ENCODE measurements around the gene DCAF8. TPM values are rescaled to one million over a fixed set of nuclear protein-coding genes. Genes with fewer than 3 reads are reported as not detected.

DCAF8 gene
- total RNA-seq, 1 donor from 2014 or later = 163 TPM

DNA sequence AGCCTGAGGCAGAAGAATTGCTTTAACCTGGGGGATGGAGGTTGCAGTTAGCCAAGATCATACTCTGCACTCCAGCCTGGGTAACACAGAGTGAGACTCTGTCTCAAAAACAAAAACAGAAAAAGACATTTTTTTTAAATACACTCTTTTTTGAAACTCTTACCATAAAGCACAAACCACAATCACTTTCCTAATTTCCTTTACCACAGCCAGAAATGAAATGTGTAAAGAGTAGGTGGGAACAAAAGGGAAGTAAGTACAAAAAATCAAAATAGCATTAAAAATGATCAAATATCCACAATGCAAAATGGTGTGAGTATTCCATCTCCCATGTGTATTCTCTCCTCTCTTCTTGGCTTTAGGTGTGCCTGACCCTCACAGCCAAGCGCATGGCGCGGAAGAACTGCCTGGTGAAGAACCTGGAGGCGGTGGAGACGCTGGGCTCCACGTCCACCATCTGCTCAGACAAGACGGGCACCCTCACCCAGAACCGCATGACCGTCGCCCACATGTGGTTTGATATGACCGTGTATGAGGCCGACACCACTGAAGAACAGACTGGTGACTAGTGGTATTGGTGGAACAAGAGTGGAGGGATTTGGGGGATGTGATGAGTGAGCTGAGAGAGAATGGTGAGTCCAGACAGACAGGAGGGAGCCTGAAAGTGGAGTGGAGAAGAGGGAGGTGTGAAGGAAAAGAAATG is 96.0 kb downstream of the DCAF8 start:
- H3K27me3 Mint-ChIP-seq (ENCODE audit: unreplicated experiment) = peaks cover 29% of the 10 kb centered on the region

More for the DNA sequence above, 96.0 kb downstream of the DCAF8 start:
- Mint-ChIP-seq H3K36me3 (ENCODE audit: unreplicated experiment) (no peaks in the 10 kb centered on the region), H3K9me3 (ENCODE audit: unreplicated experiment) (no peaks in the 10 kb centered on the region), H3K4me1 (ENCODE audit: unreplicated experiment) (peaks cover 31% of the 10 kb centered on the region), H3K4me3 (ENCODE audit: unreplicated experiment) (no peak overlapping the region), H3K27ac (ENCODE audit: unreplicated experiment) (no peak overlapping the region)
- no peak for DNase-seq (ENCODE audit: extremely low spot score, unreplicated experiment)
- TF ChIP-seq, protein P1, sequence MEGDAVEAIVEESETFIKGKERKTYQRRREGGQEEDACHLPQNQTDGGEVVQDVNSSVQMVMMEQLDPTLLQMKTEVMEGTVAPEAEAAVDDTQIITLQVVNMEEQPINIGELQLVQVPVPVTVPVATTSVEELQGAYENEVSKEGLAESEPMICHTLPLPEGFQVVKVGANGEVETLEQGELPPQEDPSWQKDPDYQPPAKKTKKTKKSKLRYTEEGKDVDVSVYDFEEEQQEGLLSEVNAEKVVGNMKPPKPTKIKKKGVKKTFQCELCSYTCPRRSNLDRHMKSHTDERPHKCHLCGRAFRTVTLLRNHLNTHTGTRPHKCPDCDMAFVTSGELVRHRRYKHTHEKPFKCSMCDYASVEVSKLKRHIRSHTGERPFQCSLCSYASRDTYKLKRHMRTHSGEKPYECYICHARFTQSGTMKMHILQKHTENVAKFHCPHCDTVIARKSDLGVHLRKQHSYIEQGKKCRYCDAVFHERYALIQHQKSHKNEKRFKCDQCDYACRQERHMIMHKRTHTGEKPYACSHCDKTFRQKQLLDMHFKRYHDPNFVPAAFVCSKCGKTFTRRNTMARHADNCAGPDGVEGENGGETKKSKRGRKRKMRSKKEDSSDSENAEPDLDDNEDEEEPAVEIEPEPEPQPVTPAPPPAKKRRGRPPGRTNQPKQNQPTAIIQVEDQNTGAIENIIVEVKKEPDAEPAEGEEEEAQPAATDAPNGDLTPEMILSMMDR (IDR thresholded peaks at IDR 0.05) = no peak

Other genes starting within 250 kb of the DCAF8 start
- 7.6 and 7.7 TPM in 2 replicates for gene PIGM, start 230.6 kb downstream of the DCAF8 start, total RNA-seq
- gene KCNJ10, start 192.4 kb downstream of the DCAF8 start, total RNA-seq = not detected in 2 replicates
- gene KCNJ9, start 181.0 kb downstream of the DCAF8 start, total RNA-seq = not detected in 2 replicates
- 24.0 and 26.6 TPM in 2 replicates for gene IGSF8, start 163.9 kb downstream of the DCAF8 start, total RNA-seq
- 8.2 and 8.5 TPM in 2 replicates for gene ATP1A2, start 146.8 kb downstream of the DCAF8 start, total RNA-seq
- not detected in 2 replicates for gene ATP1A4, start 110.9 kb downstream of the DCAF8 start, total RNA-seq
- gene CASQ1, start 72.0 kb downstream of the DCAF8 start, total RNA-seq = not detected in 2 replicates
- gene PEA15, start 57.2 kb downstream of the DCAF8 start, total RNA-seq = 195 and 197 TPM in 2 replicates
- gene PEX19, start 22.6 kb upstream of the DCAF8 start, total RNA-seq = 56.8 and 60.8 TPM in 2 replicates
- gene COPA, start 80.7 kb upstream of the DCAF8 start, total RNA-seq = 236 and 241 TPM in 2 replicates
- 126 and 132 TPM in 2 replicates for gene NCSTN, start 80.8 kb upstream of the DCAF8 start, total RNA-seq
- gene NHLH1, start 104.5 kb upstream of the DCAF8 start, total RNA-seq = 0.16 and 0.31 TPM in 2 replicates
- 16.4 and 17.7 TPM in 2 replicates for gene VANGL2, start 138.0 kb upstream of the DCAF8 start, total RNA-seq